ENCODE data around the gene HYAL3.
"Not testable (repeated sequence)": the region's sequence is repeated elsewhere in the genome, so short reads cannot be mapped to it uniquely, and the experiment has no call there.

Gene HYAL3

GRCh38 chr3:50260027-50260941 is 38.9 kb downstream of the HYAL3 start:
- peak; percentile 76 to 98 (median 92) for DNase-seq

DNA sequence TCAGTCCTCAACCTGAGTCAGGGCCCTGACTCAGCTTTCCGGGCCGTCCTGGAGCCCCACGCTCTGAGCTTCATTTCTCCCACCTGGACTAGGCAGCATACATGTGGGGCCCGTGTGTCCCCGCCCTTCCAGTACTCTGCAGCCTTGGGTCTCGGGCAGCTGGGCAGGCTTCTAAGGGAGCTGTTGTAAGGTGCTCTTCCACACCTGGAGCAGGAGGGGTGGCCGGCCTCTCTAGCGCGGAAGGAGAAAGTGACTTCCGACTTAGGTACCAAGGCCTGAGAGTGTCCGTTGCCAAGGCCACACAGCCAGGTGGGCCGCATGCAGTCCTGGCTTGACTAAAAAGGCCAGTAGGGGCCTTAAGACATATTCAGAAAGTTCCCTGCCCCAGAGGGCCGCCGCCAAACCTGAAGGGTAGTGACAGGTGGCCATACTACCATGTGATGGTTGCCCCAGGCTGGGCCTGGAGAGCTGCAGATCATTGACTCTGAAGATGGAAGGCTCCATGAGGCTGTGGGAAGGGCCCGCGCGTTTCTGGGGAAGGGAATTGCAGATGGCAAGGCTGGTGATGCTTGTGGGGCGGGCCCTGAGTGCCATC is 39.7 kb downstream of the HYAL3 start:
- peak in 1 of 56 donors; percentile 57 for DNase-seq

DNA sequence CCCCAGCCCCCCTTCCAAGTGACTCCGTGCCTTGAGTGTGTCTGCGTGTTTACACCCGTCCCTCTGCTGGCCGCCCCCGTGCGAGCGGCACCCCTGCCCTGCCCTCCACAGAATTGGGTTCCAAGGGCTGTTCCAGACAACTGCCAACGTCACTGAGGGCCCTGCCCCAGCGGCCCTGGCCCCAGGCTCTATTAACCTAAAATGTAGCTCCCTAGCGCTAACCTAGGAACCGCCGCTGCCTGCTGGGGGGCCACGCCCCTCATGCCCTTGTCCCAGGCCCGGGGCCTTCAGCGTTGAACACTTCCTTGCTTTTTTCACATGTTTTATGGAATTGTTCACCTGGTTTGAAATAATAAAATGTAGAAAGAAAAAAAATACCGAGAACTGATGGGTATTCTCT is 40.2 kb downstream of the HYAL3 start:
- DNase-seq, result peak in 4 of 56 donors; percentile 22 to 34 (median 26)

DNA sequence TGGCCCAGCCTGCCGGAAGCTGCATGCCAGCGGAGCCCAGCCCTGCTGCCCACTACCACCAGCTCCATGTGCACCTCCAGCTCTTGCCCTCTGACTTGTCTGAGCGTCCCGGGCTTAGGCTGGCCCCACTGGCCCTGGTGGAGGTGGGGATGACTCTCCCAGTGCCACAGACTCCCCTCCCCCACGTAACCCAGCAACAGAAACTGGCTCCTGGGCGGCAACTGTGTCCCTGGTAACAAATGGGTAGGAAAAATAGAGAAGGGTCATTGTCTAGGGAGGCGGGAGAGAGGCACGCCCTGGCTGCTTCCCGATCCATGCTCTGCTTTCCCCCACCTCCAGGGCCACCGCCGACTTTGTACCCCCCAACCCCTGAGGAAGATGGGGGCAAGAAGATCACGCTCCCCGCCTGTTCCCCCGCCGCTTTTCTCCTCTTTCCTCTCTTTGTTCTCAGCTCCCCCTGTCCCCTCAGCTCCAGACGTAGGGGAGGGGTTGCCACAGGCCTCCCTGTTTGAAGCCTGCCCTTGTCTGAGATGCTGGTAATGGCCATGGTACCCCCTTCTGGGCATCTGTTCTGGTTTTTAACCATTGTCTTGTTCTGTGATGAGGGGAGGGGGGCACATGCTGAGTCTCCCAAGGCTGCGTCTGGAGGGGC is 41.0 kb downstream of the HYAL3 start:
- DNase-seq, result peak in 1 of 56 donors; percentile 27

- peak in 11 of 56 donors; percentile 18 to 46 (median 22) for DNase-seq
Observed at GRCh38 chr3:50256978-50257890, 42.0 kb downstream of the HYAL3 start.

- DNase-seq, result no peak
Observed at GRCh38 chr3:50255251-50255615, 44.0 kb downstream of the HYAL3 start.

- peak in 4 of 56 donors; percentile 13 to 32 (median 18) for DNase-seq
Observed at GRCh38 chr3:50254577-50255250, 44.5 kb downstream of the HYAL3 start.

- DNase-seq, result no peak
Observed at GRCh38 chr3:50251220-50251619, 48.0 kb downstream of the HYAL3 start.

DNA sequence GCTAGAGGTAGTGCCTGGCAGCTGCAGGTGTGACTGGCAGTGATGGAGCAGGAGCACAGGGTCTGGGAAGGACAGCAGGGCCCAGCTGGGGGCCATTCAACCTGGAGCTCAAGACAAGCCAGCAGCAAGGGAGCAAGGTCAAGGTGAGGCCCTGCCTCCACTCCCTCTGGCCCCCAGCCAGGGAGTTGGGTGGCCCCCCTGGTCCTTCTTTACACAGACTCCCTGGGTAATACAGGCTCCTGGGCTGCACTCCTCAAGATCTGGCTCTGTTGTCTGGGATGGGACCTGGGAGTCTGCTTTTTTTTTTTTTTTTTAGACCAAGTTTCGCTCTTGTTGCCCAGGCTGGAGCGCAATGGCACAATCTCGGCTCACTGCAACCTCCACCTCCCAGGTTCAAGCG is 48.7 kb downstream of the HYAL3 start:
- DNase-seq, result no peak

- no peak for DNase-seq
Observed at GRCh38 chr3:50249457-50249856, 49.7 kb downstream of the HYAL3 start.

DNA sequence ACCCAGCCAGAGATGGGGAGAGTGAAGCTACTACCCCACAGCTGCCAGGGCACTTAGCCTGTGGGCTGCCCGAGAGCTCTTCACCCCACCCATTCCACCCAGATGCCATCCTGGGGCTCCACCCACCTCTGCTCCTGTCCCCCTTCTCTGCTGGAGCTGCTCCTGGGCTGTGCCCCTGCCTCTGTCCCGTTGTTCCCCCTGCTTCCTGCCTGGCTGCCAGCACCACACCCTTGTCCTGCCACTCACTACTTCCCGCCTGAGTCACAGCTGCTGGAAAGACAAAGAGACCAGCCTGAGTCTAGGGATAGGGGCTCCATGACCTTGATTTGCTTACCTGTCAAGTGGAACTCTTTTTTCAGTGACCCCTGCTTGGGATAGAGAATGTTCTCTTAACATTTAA is 50.8 kb downstream of the HYAL3 start:
- DNase-seq, result no peak

GRCh38 chr3:50246517-50246954 is 52.7 kb downstream of the HYAL3 start:
- DNase-seq, result no peak

GRCh38 chr3:50245831-50246516 is 53.2 kb downstream of the HYAL3 start:
- peak in 55 of 56 donors; percentile 32 to 92 (median 75) for DNase-seq

- no peak for DNase-seq
Observed at GRCh38 chr3:50245251-50245745, 53.9 kb downstream of the HYAL3 start.

GRCh38 chr3:50244813-50245212 is 54.4 kb downstream of the HYAL3 start:
- not testable (repeated sequence) for DNase-seq

GRCh38 chr3:50243543-50243895 is 55.7 kb downstream of the HYAL3 start:
- DNase-seq, result no peak

- DNase-seq, result peak in 20 of 56 donors; percentile 17 to 58 (median 35)
Observed at GRCh38 chr3:50242851-50243542, 56.2 kb downstream of the HYAL3 start.

Measured in amygdala (tissue), 56 donors.